ENCODE data around the gene SERPINA10. TPM values are rescaled to one million over a fixed set of nuclear protein-coding genes. Genes with fewer than 3 reads are reported as not detected.

Gene SERPINA10
- total and polyA plus RNA-seq, 2 donors (not counting 3 experiments of a cell fraction or from before 2014, with no cell fraction given) = not detected

GRCh38 chr14:94320243-94320642, 27.2 kb upstream of the SERPINA10 start:
- Histone ChIP-seq H3K27ac (ENCODE audit: insufficient read depth, low read depth, low read length) (no peak overlapping the region), H3K4me3 (replicated peaks in 1 of 3; ENCODE audit: insufficient read depth in 1 of 3, low read depth in 1 of 3, low read length in 3 of 3) (no peak overlapping the region), H3K79me2 (ENCODE audit: control insufficient read depth, insufficient read depth, low read length) (no peaks in the 10 kb centered on the region), H3K27me3 (ENCODE audit: control insufficient read depth in 2 of 2, insufficient read depth in 2 of 2, low read length in 2 of 2) (no peaks in the 10 kb centered on the region), H3K4me1 (ENCODE audit: control insufficient read depth, extremely low read depth, insufficient read depth, low read length) (no peaks in the 10 kb centered on the region), H4K20me1 (replicated peaks; ENCODE audit: control insufficient read depth, extremely low read depth, insufficient read depth, low read length) (no peaks in the 10 kb centered on the region), H3K9ac (replicated peaks; ENCODE audit: extremely low read depth, insufficient read depth, low read length) (no peak overlapping the region), H3K9me3 (replicated peaks; ENCODE audit: control insufficient read depth, insufficient read depth, low read length) (no peaks in the 10 kb centered on the region), H3K4me2 (ENCODE audit: insufficient read depth, low read length) (no peak overlapping the region), H3K36me3 (ENCODE audit: control insufficient read depth in 2 of 2, extremely low read depth in 1 of 2, insufficient read depth in 2 of 2, low read length in 2 of 2) (no peaks in the 10 kb centered on the region), H3K9me1 (replicated peaks; ENCODE audit: control insufficient read depth, extremely low read depth, insufficient read depth, low read length) (no peaks in the 10 kb centered on the region), H2AFZ (ENCODE audit: low read depth, low read length) (no peak overlapping the region)
- FAIRE-seq (no peak), DNase-seq (ENCODE audit: low read depth, low spot score) (no peak)
- POLR2A ChIA-PET = no interaction called here
- intact Hi-C loops (cut with micrococcal nuclease) (no loop called here), dilution Hi-C loops (cut with MboI; ENCODE audit: extremely low pct_ligation_motif_present, low sequenced_read_pairs) (no loop called here)
- TF ChIP-seq POLR2AphosphoS5 (IDR thresholded peaks at IDR 0.05; ENCODE audit: insufficient read depth, low read depth, low read length) = no peak
- TF ChIP-seq MYC (IDR thresholded peaks at IDR 0.05; ENCODE audit: low read depth, low read length) = no peak
- TF ChIP-seq MAX (IDR thresholded peaks at IDR 0.05; ENCODE audit: insufficient read depth, insufficient read length) = no peak
- no peak for TF ChIP-seq POLR2A (IDR thresholded peaks at IDR 0.05; ENCODE audit: low read depth, low read length)
- TF ChIP-seq GATA2 (IDR thresholded peaks at IDR 0.05; ENCODE audit: insufficient read depth, insufficient read length, low read depth, low read length) = no peak
- no peak for TF ChIP-seq EZH2 (IDR thresholded peaks at IDR 0.05; ENCODE audit: borderline replicate concordance, low read depth, low read length, severe bottlenecking)
- TF ChIP-seq CTCF (IDR thresholded peaks at IDR 0.05; ENCODE audit: extremely low read depth in 1 of 2, insufficient read depth in 1 of 2, low read depth in 1 of 2, low read length in 2 of 2) = no peak
- TF ChIP-seq FOS (IDR thresholded peaks at IDR 0.05; ENCODE audit: borderline replicate concordance, insufficient read depth, low read length) = no peak
- TF ChIP-seq JUN (IDR thresholded peaks at IDR 0.05; ENCODE audit: borderline replicate concordance, insufficient read depth, insufficient read length, low read depth) = no peak
- CTCF ChIA-PET = no interaction called here
- BruUV-seq (replicated peaks) = no TSS peak

All from endothelial cell of umbilical vein (primary cell).